Immature natural killer cell (primary cell): ENCODE measurements around the gene VAMP2. TPM values are rescaled to one million over a fixed set of nuclear protein-coding genes. Genes with fewer than 3 reads are reported as not detected.
A peak's percentile ranks its signal among the peaks of the same experiment; 100 is the strongest.

Experiments
- DNase-seq, 3 donors: peaks; one replicate each; pipeline ENCODE4 v3.0.0; 2022; ENCODE audit warnings: mixed read lengths in 1 of 3
- H3K27ac Mint-ChIP-seq, 6 donors: one replicate each; pipeline ENCODE4 v1.8.0; 2020; ENCODE audit warnings: mixed read lengths in 6 of 6, mild to moderate bottlenecking in 5 of 6, inconsistent platforms in 4 of 6, moderate library complexity in 3 of 6
- H3K27me3 Mint-ChIP-seq, 3 donors: one replicate each; pipeline ENCODE4 v1.8.0; 2020 to 2021; ENCODE audit warnings: low read depth in 3 of 3, mild to moderate bottlenecking in 3 of 3, mixed read lengths in 3 of 3, moderate library complexity in 3 of 3, inconsistent platforms in 1 of 3
- H3K36me3 Mint-ChIP-seq, 3 donors: one replicate each; pipeline ENCODE4 v1.8.0; 2020; ENCODE audit warnings: mixed read lengths in 3 of 3, inconsistent platforms in 2 of 3, mild to moderate bottlenecking in 2 of 3
- H3K4me1 Mint-ChIP-seq, 2 donors: one replicate each; pipeline ENCODE4 v1.8.0; 2020; ENCODE audit warnings: inconsistent platforms in 2 of 2, mild to moderate bottlenecking in 2 of 2, mixed read lengths in 2 of 2, moderate library complexity in 1 of 2
- H3K4me3 Mint-ChIP-seq, 5 donors: one replicate each; pipeline ENCODE4 v1.8.0; 2020; ENCODE audit warnings: mild to moderate bottlenecking in 5 of 5, mixed read lengths in 5 of 5, inconsistent platforms in 3 of 5, moderate library complexity in 3 of 5
- H3K9me3 Mint-ChIP-seq, 6 donors: one replicate each; pipeline ENCODE4 v1.8.0; 2020; ENCODE audit warnings: mild to moderate bottlenecking in 6 of 6, mixed read lengths in 6 of 6, inconsistent platforms in 4 of 6, moderate library complexity in 3 of 6
- polyA plus RNA-seq, 3 donors: library from polyadenylated mRNA; unstranded; fragments of 300-500 nt; fragmentation: Illumina TruSeq; gene quantifications; one replicate each; pipeline ENCODE4 v1.2.3, GENCODE V29; 2021

The VAMP2 gene
- polyA plus RNA-seq, 3 donors from 2014 or later = 33.6 to 93.6 (median 39.5) TPM

- Mint-ChIP-seq H3K27ac (peak overlapping the region in 1 of 6 donors; percentile 9), H3K27me3 (peaks cover 11 to 26% (median 14%) of the 10 kb centered on the region in 3 donors), H3K36me3 (no peaks in the 10 kb centered on the region), H3K4me3 (no peak overlapping the region), H3K9me3 (no peaks in the 10 kb centered on the region), H3K4me1 (peaks cover 25 to 29% of the 10 kb centered on the region in 2 donors)
- no peak for DNase-seq
Measured at GRCh38 chr17:8166731-8167130, 4.0 kb upstream of the VAMP2 start.

GRCh38 chr17:8164815-8165131 lies 2.0 kb upstream of the VAMP2 start:
- DNase-seq = no peak

GRCh38 chr17:8163978-8164814 lies 1.4 kb upstream of the VAMP2 start:
- H3K4me1 Mint-ChIP-seq = peaks cover 45 to 54% of the 10 kb centered on the region in 2 donors
- DNase-seq = peak; percentile 80 to 81 (median 80)
- peaks cover 0 to 9% (median 3%) of the 10 kb centered on the region in 3 donors for H3K36me3 Mint-ChIP-seq
- H3K4me3 Mint-ChIP-seq = peak overlapping the region; percentile 80 to 93 (median 86)
- H3K9me3 Mint-ChIP-seq = no peaks in the 10 kb centered on the region
- peak overlapping the region in 5 of 6 donors; percentile 97 to 99 (median 98) for H3K27ac Mint-ChIP-seq
- H3K27me3 Mint-ChIP-seq = peaks cover 11 to 33% (median 17%) of the 10 kb centered on the region in 3 donors

More at GRCh38 chr17:8164815-8165131, 2.0 kb upstream of the VAMP2 start:
- H3K4me1 Mint-ChIP-seq = peaks cover 44 to 48% of the 10 kb centered on the region in 2 donors
- peaks cover 11 to 33% (median 17%) of the 10 kb centered on the region in 3 donors for H3K27me3 Mint-ChIP-seq
- H3K27ac Mint-ChIP-seq = peak overlapping the region in 5 of 6 donors; percentile 97 to 99 (median 98)
- H3K9me3 Mint-ChIP-seq = no peaks in the 10 kb centered on the region
- peak overlapping the region; percentile 80 to 93 (median 86) for H3K4me3 Mint-ChIP-seq
- peaks cover 0 to 9% (median 3%) of the 10 kb centered on the region in 3 donors for H3K36me3 Mint-ChIP-seq

- DNase-seq = peak in 1 of 3 donors; percentile 53
- H3K4me1 Mint-ChIP-seq = peaks cover 52 to 63% of the 10 kb centered on the region in 2 donors
- peaks cover 11 to 40% (median 21%) of the 10 kb centered on the region in 3 donors for H3K27me3 Mint-ChIP-seq
- peak overlapping the region in 5 of 6 donors; percentile 97 to 99 (median 98) for H3K27ac Mint-ChIP-seq
- H3K36me3 Mint-ChIP-seq = peaks cover 0 to 13% (median 9%) of the 10 kb centered on the region in 3 donors
- peak overlapping the region; percentile 80 to 93 (median 86) for H3K4me3 Mint-ChIP-seq
- no peaks in the 10 kb centered on the region for H3K9me3 Mint-ChIP-seq
Measured at GRCh38 chr17:8162997-8163977, 539 bp upstream of the VAMP2 start.

DNA sequence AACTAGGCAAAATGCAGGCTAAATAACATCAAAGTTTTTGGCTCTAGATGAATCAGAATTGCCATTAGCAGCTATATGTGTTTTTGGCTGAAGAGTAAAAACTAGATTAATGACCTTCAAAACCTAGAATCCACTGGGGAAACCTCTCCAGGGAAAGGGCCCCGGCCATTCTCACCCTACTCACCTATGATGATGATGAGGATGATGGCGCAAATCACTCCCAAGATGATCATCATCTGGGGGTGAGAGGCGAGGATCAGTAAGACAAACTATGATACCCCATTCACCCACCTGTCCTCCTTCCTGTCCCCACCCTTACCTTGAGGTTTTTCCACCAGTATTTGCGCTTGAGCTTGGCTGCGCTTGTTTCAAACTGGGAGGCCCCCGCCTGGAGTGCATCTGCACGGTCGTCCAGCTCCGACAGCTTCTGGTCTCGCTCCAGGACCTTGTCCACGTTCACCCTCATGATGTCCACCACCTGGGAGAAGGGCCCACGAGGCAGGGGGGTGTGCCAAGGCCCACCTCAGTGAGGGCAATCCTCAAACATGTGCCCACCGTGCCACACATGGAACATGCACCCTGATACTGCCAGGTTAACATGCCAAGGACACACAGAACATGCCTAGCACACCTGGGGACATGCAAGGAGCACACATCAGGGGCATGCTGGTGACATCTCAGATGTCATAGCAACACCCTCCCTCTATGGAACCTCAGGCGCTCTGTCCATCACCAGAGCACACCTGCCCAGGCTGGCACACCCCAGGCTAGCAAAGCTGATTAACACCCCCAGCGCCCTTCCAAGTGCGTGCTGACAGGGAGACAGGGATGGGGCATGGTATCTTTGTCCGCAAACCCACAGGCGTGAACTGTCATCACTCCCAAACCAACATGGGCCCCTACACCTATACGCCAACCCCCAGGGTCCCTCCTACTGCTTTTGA lies 1.2 kb downstream of the VAMP2 start:
- Mint-ChIP-seq H3K9me3 (no peaks in the 10 kb centered on the region), H3K4me1 (peaks cover 56 to 64% of the 10 kb centered on the region in 2 donors)

GRCh38 chr17:8160741-8161221 lies 2.0 kb downstream of the VAMP2 start:
- peak overlapping the region in 4 of 6 donors; percentile 91 to 97 (median 94) for H3K27ac Mint-ChIP-seq
- peaks cover 56 to 64% of the 10 kb centered on the region in 2 donors for H3K4me1 Mint-ChIP-seq
- peak overlapping the region; percentile 81 to 91 (median 86) for H3K4me3 Mint-ChIP-seq

More for the DNA sequence above, 1.2 kb downstream of the VAMP2 start:
- peaks cover 0 to 13% (median 9%) of the 10 kb centered on the region in 3 donors for H3K36me3 Mint-ChIP-seq
- H3K27me3 Mint-ChIP-seq = peaks cover 11 to 43% (median 22%) of the 10 kb centered on the region in 3 donors
- no peak for DNase-seq
- peak overlapping the region; percentile 81 to 91 (median 86) for H3K4me3 Mint-ChIP-seq
- peak overlapping the region in 4 of 6 donors; percentile 91 to 97 (median 94) for H3K27ac Mint-ChIP-seq

DNA sequence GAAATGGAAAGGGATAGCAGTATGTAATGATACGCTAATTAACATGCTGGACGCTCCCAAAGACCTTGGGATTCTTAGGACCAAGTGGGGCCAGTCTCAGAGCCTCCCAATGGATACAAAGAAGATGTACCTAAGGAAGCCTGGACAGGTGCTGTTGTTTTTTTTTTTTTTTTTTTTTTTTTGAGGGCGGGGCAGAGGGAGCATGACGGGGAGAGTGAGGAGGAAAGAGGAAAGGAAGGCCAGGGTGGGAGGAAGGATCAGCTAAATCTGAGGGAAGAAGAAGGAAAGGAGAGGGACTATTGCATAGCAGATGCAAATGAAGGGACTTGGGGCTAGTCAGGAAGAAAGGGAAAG lies 2.5 kb downstream of the VAMP2 start:
- peak overlapping the region; percentile 42 to 91 (median 86) for H3K4me3 Mint-ChIP-seq
- peaks cover 0 to 13% (median 9%) of the 10 kb centered on the region in 3 donors for H3K36me3 Mint-ChIP-seq
- peak overlapping the region in 4 of 6 donors; percentile 87 to 97 (median 94) for H3K27ac Mint-ChIP-seq
- H3K4me1 Mint-ChIP-seq = peaks cover 56 to 62% of the 10 kb centered on the region in 2 donors
- no peaks in the 10 kb centered on the region for H3K9me3 Mint-ChIP-seq
- peaks cover 11 to 41% (median 22%) of the 10 kb centered on the region in 3 donors for H3K27me3 Mint-ChIP-seq
- DNase-seq = no peak

More at GRCh38 chr17:8160741-8161221, 2.0 kb downstream of the VAMP2 start:
- Mint-ChIP-seq H3K9me3 (no peaks in the 10 kb centered on the region), H3K36me3 (peaks cover 0 to 13% (median 9%) of the 10 kb centered on the region in 3 donors), H3K27me3 (peaks cover 11 to 43% (median 22%) of the 10 kb centered on the region in 3 donors)
- DNase-seq = no peak

GRCh38 chr17:8159459-8160223 lies 3.1 kb downstream of the VAMP2 start:
- Mint-ChIP-seq H3K4me1 (peaks cover 50 to 56% of the 10 kb centered on the region in 2 donors), H3K36me3 (peaks cover 0 to 13% (median 9%) of the 10 kb centered on the region in 3 donors), H3K9me3 (no peaks in the 10 kb centered on the region), H3K4me3 (peak overlapping the region; percentile 42 to 83 (median 75)), H3K27ac (peak overlapping the region in 4 of 6 donors; percentile 87 to 98 (median 93)), H3K27me3 (peaks cover 10 to 36% (median 22%) of the 10 kb centered on the region in 3 donors)
- DNase-seq = no peak

DNA sequence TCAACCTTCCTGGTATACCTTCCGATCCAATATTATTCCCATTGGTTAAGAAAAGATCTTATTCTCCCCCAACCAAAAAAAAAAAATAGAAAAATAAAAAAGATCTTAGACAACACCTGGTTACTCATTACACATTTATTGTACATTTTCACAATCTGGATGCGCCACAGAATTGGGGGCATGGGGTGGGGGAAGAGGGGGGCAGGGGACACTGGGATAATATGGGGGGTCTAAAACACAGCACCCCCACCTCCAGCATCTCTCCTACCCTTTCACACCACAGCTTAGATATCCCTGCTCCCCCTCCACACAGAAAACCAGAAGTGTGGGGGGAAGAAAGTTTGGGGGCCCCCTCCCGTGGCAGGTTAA lies 3.7 kb downstream of the VAMP2 start:
- no peak for DNase-seq
- Mint-ChIP-seq H3K27ac (peak overlapping the region in 4 of 6 donors; percentile 87 to 99 (median 98)), H3K4me3 (peak overlapping the region; percentile 73 to 80 (median 75)), H3K36me3 (peaks cover 0 to 13% (median 9%) of the 10 kb centered on the region in 3 donors), H3K27me3 (peaks cover 8 to 35% (median 20%) of the 10 kb centered on the region in 3 donors), H3K9me3 (no peaks in the 10 kb centered on the region), H3K4me1 (peaks cover 44 to 50% of the 10 kb centered on the region in 2 donors)

GRCh38 chr17:8158267-8159031 lies 4.3 kb downstream of the VAMP2 start:
- Mint-ChIP-seq H3K27ac (peak overlapping the region in 4 of 6 donors; percentile 85 to 99 (median 98)), H3K36me3 (peaks cover 0 to 13% (median 9%) of the 10 kb centered on the region in 3 donors), H3K9me3 (no peaks in the 10 kb centered on the region), H3K4me1 (peaks cover 41 to 45% of the 10 kb centered on the region in 2 donors), H3K27me3 (peaks cover 12 to 33% (median 18%) of the 10 kb centered on the region in 3 donors), H3K4me3 (peak overlapping the region; percentile 73 to 80 (median 75))
- DNase-seq = peak; percentile 86 to 87 (median 87)
